H9 (cell line): ENCODE data around the gene MEF2A. TPM values are rescaled to one million over a fixed set of nuclear protein-coding genes. Genes with fewer than 3 reads are reported as not detected.

Experiments used
- DNase-seq: peaks from one replicate; pipeline ENCODE4 v3.0.0-alpha.2; 2017
- H2AFZ ChIP-seq: one replicate; pipeline ENCODE4 v1.6.1; 2013; ENCODE audit warnings: mild to moderate bottlenecking, low read length, control low read depth, moderate library complexity
- H2AK5ac ChIP-seq: 2 replicates; pipeline ENCODE4 v1.6.1; 2013; ENCODE audit warnings: low read length, control low read depth, mixed read lengths; ENCODE audit not compliant: insufficient read length
- H2BK120ac ChIP-seq: one replicate; pipeline ENCODE4 v1.6.1; 2013; ENCODE audit warnings: low read depth, mild to moderate bottlenecking, low read length, control low read depth, inconsistent platforms; ENCODE audit not compliant: poor library complexity, severe bottlenecking
- H2BK12ac ChIP-seq: 2 replicates; pipeline ENCODE4 v1.6.1; 2013; ENCODE audit warnings: low read length, control low read depth, mixed read lengths, low read depth; ENCODE audit not compliant: insufficient read length
- H2BK15ac ChIP-seq: 2 replicates; pipeline ENCODE4 v1.6.1; 2013; ENCODE audit warnings: low read depth, low read length, control low read depth
- H2BK20ac ChIP-seq: one replicate; pipeline ENCODE4 v1.6.1; 2013; ENCODE audit warnings: low read depth, mild to moderate bottlenecking, low read length, control low read depth, inconsistent platforms; ENCODE audit not compliant: poor library complexity, severe bottlenecking
- H2BK5ac ChIP-seq: 2 replicates; pipeline ENCODE4 v1.6.1; 2013; ENCODE audit warnings: low read length, control low read depth, mixed read lengths; ENCODE audit not compliant: insufficient read length
- H3K14ac ChIP-seq: 2 replicates; pipeline ENCODE4 v1.6.1; 2013; ENCODE audit warnings: low read length, control low read depth; ENCODE audit not compliant: insufficient read depth
- H3K18ac ChIP-seq: 2 replicates; pipeline ENCODE4 v1.6.1; 2013; ENCODE audit warnings: low read depth, mild to moderate bottlenecking, mixed read lengths, low read length, control low read depth; ENCODE audit not compliant: insufficient read length
- H3K23ac ChIP-seq: 2 replicates; pipeline ENCODE4 v1.6.1; 2013; ENCODE audit warnings: low read length, control low read depth, mixed read lengths, low read depth; ENCODE audit not compliant: insufficient read length
- H3K23me2 ChIP-seq: 2 replicates; pipeline ENCODE4 v1.6.1; 2013; ENCODE audit warnings: low read depth, mild to moderate bottlenecking, mixed read lengths, low read length, control low read depth; ENCODE audit not compliant: insufficient read length, poor library complexity, severe bottlenecking
- H3K27ac ChIP-seq: 2 replicates; pipeline ENCODE4 v1.5.1; 2013; ENCODE audit warnings: low read length, control low read depth, mixed read lengths, low read depth; ENCODE audit not compliant: insufficient read length
- H3K27me3 ChIP-seq: 2 replicates; pipeline ENCODE4 v1.6.1; 2013; ENCODE audit warnings: low read length, control low read depth, inconsistent platforms; ENCODE audit not compliant: insufficient read depth
- H3K4ac ChIP-seq: 2 replicates; pipeline ENCODE4 v1.6.1; 2013; ENCODE audit warnings: low read depth, mild to moderate bottlenecking, control low read depth, inconsistent platforms, low read length, moderate library complexity
- H3K4me1 ChIP-seq: 2 replicates; pipeline ENCODE4 v1.6.1; 2013; ENCODE audit warnings: low read length, control low read depth, inconsistent platforms; ENCODE audit not compliant: insufficient read depth
- H3K4me2 ChIP-seq: 2 replicates; pipeline ENCODE4 v1.6.1; 2013; ENCODE audit warnings: low read length, control low read depth, mixed read lengths; ENCODE audit not compliant: insufficient read length, insufficient read depth
- H3K56ac ChIP-seq: 2 replicates; pipeline ENCODE4 v1.6.1; 2013; ENCODE audit warnings: low read depth, mild to moderate bottlenecking, mixed read lengths, low read length, control low read depth; ENCODE audit not compliant: insufficient read length
- H3K79me1 ChIP-seq: 2 replicates; pipeline ENCODE4 v1.6.1; 2013; ENCODE audit warnings: low read depth, mild to moderate bottlenecking, moderate library complexity, low read length, control low read depth, inconsistent platforms; ENCODE audit not compliant: insufficient read depth, poor library complexity, severe bottlenecking
- H3K79me2 ChIP-seq: 2 replicates; pipeline ENCODE4 v1.6.1; 2013; ENCODE audit warnings: low read length, control low read depth, inconsistent platforms; ENCODE audit not compliant: insufficient read depth
- H3K9ac ChIP-seq: 2 replicates; pipeline ENCODE4 v1.6.1; 2013; ENCODE audit warnings: low read length, control low read depth, mixed read lengths; ENCODE audit not compliant: insufficient read length; ENCODE audit errors: extremely low read depth
- H3K9me3 ChIP-seq: one replicate; pipeline ENCODE4 v1.6.1; 2013; ENCODE audit warnings: low read depth, low read length, inconsistent platforms; ENCODE audit not compliant: control insufficient read depth
- H3T11ph ChIP-seq: one replicate; pipeline ENCODE4 v1.6.1; 2013; ENCODE audit warnings: mild to moderate bottlenecking, low read length, control low read depth, inconsistent platforms
- H4K20me1 ChIP-seq: one replicate; pipeline ENCODE4 v1.6.1; 2013; ENCODE audit not compliant: control insufficient read depth, insufficient read length, insufficient read depth
- H4K5ac ChIP-seq: 2 replicates; pipeline ENCODE4 v1.6.1; 2013; ENCODE audit warnings: low read depth, mild to moderate bottlenecking, mixed read lengths, low read length, control low read depth; ENCODE audit not compliant: insufficient read length
- H4K8ac ChIP-seq: replicated peaks from 2 replicates; pipeline ENCODE4 v1.6.1; 2013; ENCODE audit warnings: low read length, control low read depth, mixed read lengths, low read depth; ENCODE audit not compliant: insufficient read length
- H4K91ac ChIP-seq: 2 replicates; pipeline ENCODE4 v1.6.1; 2013; ENCODE audit warnings: low read depth, mild to moderate bottlenecking, moderate library complexity, mixed read lengths, low read length, control low read depth; ENCODE audit not compliant: insufficient read length
- H3K27ac Mint-ChIP-seq, 3 experiments: 2 replicates in 2 of 3; 3 replicates in 1 of 3; pipeline ENCODE4 v1.8.0; 2020 to 2021; ENCODE audit warnings: mixed read lengths in 3 of 3, mild to moderate bottlenecking in 1 of 3, moderate library complexity in 1 of 3
- H3K27me3 Mint-ChIP-seq: 2 replicates; pipeline ENCODE4 v1.8.0; 2021; ENCODE audit warnings: low read depth, mild to moderate bottlenecking, moderate library complexity, mixed read lengths
- H3K36me3 Mint-ChIP-seq, 3 experiments: 2 replicates in 2 of 3; 3 replicates in 1 of 3; pipeline ENCODE4 v1.8.0; 2020 to 2021; ENCODE audit warnings: low read depth in 3 of 3, mixed read lengths in 3 of 3; ENCODE audit not compliant: insufficient read depth in 1 of 3
- H3K4me1 Mint-ChIP-seq, 2 experiments: 2 replicates each; pipeline ENCODE4 v1.8.0; 2020; ENCODE audit warnings: mixed read lengths in 2 of 2
- H3K4me3 Mint-ChIP-seq, 2 experiments: 2 replicates in 1 of 2; 3 replicates in 1 of 2; pipeline ENCODE4 v1.8.0; 2020 to 2021; ENCODE audit warnings: mild to moderate bottlenecking in 2 of 2, mixed read lengths in 2 of 2, moderate library complexity in 1 of 2
- H3K9me3 Mint-ChIP-seq, 2 experiments: 2 replicates in 1 of 2; 3 replicates in 1 of 2; pipeline ENCODE4 v1.8.0; 2020; ENCODE audit warnings: mild to moderate bottlenecking in 2 of 2, mixed read lengths in 2 of 2, moderate library complexity in 1 of 2
- CTCF ChIP-seq: fragments of 200-600 bp; sonication (generic); conservative IDR thresholded peaks from 3 replicates; pipeline ENCODE4 v1.8.0; 2021; ENCODE audit warnings: antibody characterized with exemption, mild to moderate bottlenecking
- WGBS: extraction: QIAGEN DNeasy Blood & Tissue Kit; methylation state at CpG from one replicate; pipeline ENCODE4 v1.1.7; 2013; ENCODE audit warnings: missing lambda C conversion rate, low lambda C conversion rate, mixed read lengths; ENCODE audit not compliant: insufficient read length; ENCODE audit errors: extremely low coverage; 5-methylcytosine and 5-hydroxymethylcytosine counted together
- total RNA-seq: library from RNA; stranded (reverse); gene quantifications from 2 replicates; pipeline ENCODE4 v1.2.1, GENCODE V29; 2021

Gene MEF2A
- total RNA-seq, 1 experiment from 2014 or later, result 20.7 TPM

GRCh38 chr15:99762288-99762687 is 196.5 kb downstream of the MEF2A start:
- Histone ChIP-seq H2AK5ac (no peak overlapping the region), H3K14ac (no peak overlapping the region), H3T11ph (no peak overlapping the region), H3K23me2 (no peaks in the 10 kb centered on the region), H4K8ac (no peak overlapping the region), H3K27me3 (no peaks in the 10 kb centered on the region), H2BK12ac (no peak overlapping the region), H2BK20ac (no peak overlapping the region), H3K27ac (no peak overlapping the region), H3K4me2 (no peak overlapping the region), H3K4ac (no peak overlapping the region), H3K18ac (no peak overlapping the region), H3K4me1 (no peaks in the 10 kb centered on the region), H2BK5ac (no peak overlapping the region), H3K23ac (no peak overlapping the region), H3K79me1 (no peaks in the 10 kb centered on the region), H2BK120ac (no peak overlapping the region), H3K79me2 (no peaks in the 10 kb centered on the region), H4K20me1 (no peaks in the 10 kb centered on the region), H3K9ac (no peak overlapping the region), H4K91ac (no peak overlapping the region), H2BK15ac (no peak overlapping the region), H2AFZ (no peak overlapping the region), H3K9me3 (no peaks in the 10 kb centered on the region), H4K5ac (no peak overlapping the region), H3K56ac (no peak overlapping the region)
- no peak for DNase-seq
- Mint-ChIP-seq H3K36me3 (no peaks in the 10 kb centered on the region), H3K27ac (no peak overlapping the region), H3K27me3 (no peaks in the 10 kb centered on the region; the same call in 1 of the 2 replicates), H3K4me1 (peaks cover 4 to 5% of the 10 kb centered on the region in 2 experiments; a peak in 3 of 4 replicates), H3K9me3 (no peaks in the 10 kb centered on the region), H3K4me3 (no peak overlapping the region)
- no peak for TF ChIP-seq CTCF
- no CpG with 5 or more reads among the region's 1 CpG for WGBS
